Endothelial cell of umbilical vein (primary cell): ENCODE data around the gene HDHD3. TPM values are rescaled to one million over a fixed set of nuclear protein-coding genes. Genes with fewer than 3 reads are reported as not detected.

Experiments used
- BruUV-seq: library from RNA; stranded (reverse); fragments of 400-500 nt; replicated peaks from 2 replicates; lab custom pipeline; 2021; lab: Mats Ljungman, UMichigan
- CTCF ChIA-PET: fragments of 300-600, 350-600 bp; sonication (Branson Sonifier 250); formaldehyde crosslinking; loops from one replicate; lab custom pipeline; 2021; ENCODE audit warnings: antibody characterized with exemption, inconsistent platforms; lab: Charles Lee
- POLR2A ChIA-PET: fragments of 300-600, 350-600 bp; sonication (Branson Sonifier 250); formaldehyde crosslinking; loops from one replicate; lab custom pipeline; 2021; ENCODE audit warnings: antibody characterized with exemption, inconsistent platforms; lab: Charles Lee
- DNase-seq: peaks from one replicate; pipeline ENCODE4 v3.0.0-alpha.2; 2011; ENCODE audit warnings: low read depth, low spot score
- FAIRE-seq: peaks from 2 replicates; lab custom pipeline; 2011; peaks lifted over from hg19 to GRCh38; lab: Jason Lieb, UNC
- H2AFZ ChIP-seq: 2 replicates; pipeline ENCODE4 v1.6.0; 2012; ENCODE audit warnings: low read depth, low read length, control low read depth, inconsistent platforms
- H3K27ac ChIP-seq: 2 replicates; pipeline ENCODE4 v1.5.1; 2011; ENCODE audit warnings: low read depth, mild to moderate bottlenecking, control low read depth, low read length, moderate library complexity; ENCODE audit not compliant: insufficient read depth
- H3K27me3 ChIP-seq, 2 experiments: 2 replicates each; pipeline versions ENCODE4 v1.6.0 to v1.6.1; 2011; ENCODE audit warnings: low read length in 2 of 2, mixed read lengths in 1 of 2; ENCODE audit not compliant: control insufficient read depth in 2 of 2, insufficient read depth in 2 of 2
- H3K36me3 ChIP-seq, 2 experiments: 2 replicates in 1 of 2; 3 replicates in 1 of 2; pipeline ENCODE4 v1.5.1; 2011; ENCODE audit warnings: low read length in 2 of 2, mild to moderate bottlenecking in 1 of 2, moderate library complexity in 1 of 2; ENCODE audit not compliant: control insufficient read depth in 2 of 2, insufficient read depth in 2 of 2; ENCODE audit errors: extremely low read depth in 1 of 2
- H3K4me1 ChIP-seq: 3 replicates; pipeline ENCODE4 v1.5.1; 2011; ENCODE audit warnings: mild to moderate bottlenecking, low read length; ENCODE audit not compliant: control insufficient read depth, insufficient read depth; ENCODE audit errors: extremely low read depth
- H3K4me2 ChIP-seq: 2 replicates; pipeline ENCODE4 v1.6.1; 2011; ENCODE audit warnings: low read length, control low read depth, mixed read lengths; ENCODE audit not compliant: insufficient read depth
- H3K4me3 ChIP-seq, 3 experiments: fragments of 200-600 bp in 1 of 3; sonication (generic), shearing (Covaris generic) in 1 of 3; replicated peaks in 1 of 3; 2 replicates each; pipeline ENCODE4 v1.5.1; 2011 to 2016; ENCODE audit warnings: control low read depth in 3 of 3, low read length in 3 of 3, mild to moderate bottlenecking in 2 of 3, inconsistent platforms in 1 of 3, low read depth in 1 of 3, moderate library complexity in 1 of 3; ENCODE audit not compliant: insufficient read depth in 1 of 3
- H3K79me2 ChIP-seq: 2 replicates; pipeline ENCODE4 v1.6.0; 2012; ENCODE audit warnings: low read length, inconsistent platforms; ENCODE audit not compliant: control insufficient read depth, insufficient read depth
- H3K9ac ChIP-seq: replicated peaks from 2 replicates; pipeline ENCODE3; 2011; ENCODE audit warnings: low read length, control low read depth; ENCODE audit not compliant: insufficient read depth; ENCODE audit errors: extremely low read depth
- H3K9me1 ChIP-seq: replicated peaks from 3 replicates; pipeline ENCODE4 v1.6.0; 2011; ENCODE audit warnings: mild to moderate bottlenecking, low read length; ENCODE audit not compliant: control insufficient read depth, insufficient read depth; ENCODE audit errors: extremely low read depth
- H3K9me3 ChIP-seq: replicated peaks from 2 replicates; pipeline ENCODE4 v1.5.1; 2012; ENCODE audit warnings: low read length, inconsistent platforms; ENCODE audit not compliant: control insufficient read depth, insufficient read depth
- H4K20me1 ChIP-seq: replicated peaks from 2 replicates; pipeline ENCODE3; 2011; ENCODE audit warnings: mild to moderate bottlenecking, low read length; ENCODE audit not compliant: control insufficient read depth, insufficient read depth; ENCODE audit errors: extremely low read depth
- CTCF ChIP-seq, 2 donors: IDR thresholded peaks; 1 replicate in 1 of 2; 2 replicates in 1 of 2; pipeline ENCODE4 v1.5.1; 2011; ENCODE audit warnings: low read length in 2 of 2, mild to moderate bottlenecking in 2 of 2, moderate library complexity in 2 of 2, control low read depth in 1 of 2, inconsistent platforms in 1 of 2, low read depth in 1 of 2; ENCODE audit not compliant: insufficient read depth in 1 of 2; ENCODE audit errors: extremely low read depth in 1 of 2
- EZH2 ChIP-seq: IDR thresholded peaks from 2 replicates; pipeline ENCODE4 v1.6.1; 2012; ENCODE audit warnings: borderline replicate concordance, low read depth, mild to moderate bottlenecking, moderate library complexity, low read length, inconsistent platforms; ENCODE audit not compliant: severe bottlenecking
- FOS ChIP-seq: IDR thresholded peaks from 2 replicates; pipeline ENCODE4 v1.6.1; 2011; ENCODE audit warnings: mild to moderate bottlenecking, low read length, moderate library complexity, borderline replicate concordance; ENCODE audit not compliant: insufficient read depth
- GATA2 ChIP-seq: IDR thresholded peaks from 2 replicates; pipeline ENCODE4 v1.7.0; 2011; ENCODE audit warnings: low read depth, mild to moderate bottlenecking, moderate library complexity, mixed read lengths, low read length; ENCODE audit not compliant: insufficient read length, insufficient read depth
- JUN ChIP-seq: IDR thresholded peaks from 2 replicates; pipeline ENCODE4 v1.6.1; 2011; ENCODE audit warnings: borderline replicate concordance, low read depth; ENCODE audit not compliant: insufficient read length, insufficient read depth
- MAX ChIP-seq: IDR thresholded peaks from 2 replicates; pipeline ENCODE4 v1.6.1; 2011; ENCODE audit not compliant: insufficient read depth, insufficient read length
- MYC ChIP-seq: IDR thresholded peaks from one replicate; pipeline ENCODE4 v1.6.1; 2011; ENCODE audit warnings: mild to moderate bottlenecking, low read depth, low read length
- POLR2A ChIP-seq: IDR thresholded peaks from 2 replicates; pipeline ENCODE4 v1.6.1; 2012; ENCODE audit warnings: low read depth, mild to moderate bottlenecking, control low read depth, low read length
- POLR2AphosphoS5 ChIP-seq: IDR thresholded peaks from 2 replicates; pipeline ENCODE4 v1.6.1; 2012; ENCODE audit warnings: low read depth, mild to moderate bottlenecking, control low read depth, low read length, moderate library complexity; ENCODE audit not compliant: insufficient read depth
- dilution Hi-C: fragments of 300-500 bp; cut with MboI; formaldehyde crosslinking; loops from one replicate; pipeline ENCODE4 v1.15.0; 2019; ENCODE audit warnings: low sequenced_read_pairs; ENCODE audit not compliant: extremely low pct_ligation_motif_present
- intact Hi-C: fragments of 100-400 bp; cut with micrococcal nuclease; formaldehyde crosslinking; loops from one replicate; pipeline ENCODE4 v1.10.0; 2022
- polyA plus RNA-seq, 4 experiments: library from polyadenylated mRNA; depleted of rRNA in 3 of 4; stranded (reverse) in 3 of 4; unstranded in 1 of 4; fragments of >200 nt; gene quantifications; 2 replicates each; pipeline versions ENCODE4 v1.2.1 to v1.2.3, GENCODE V29; 2011 to 2012; ENCODE audit warnings: missing spikeins in 1 of 4
- total RNA-seq: library from RNA; stranded (reverse); gene quantifications from 2 replicates; pipeline ENCODE4 v1.2.3, GENCODE V29; 2021

Gene HDHD3
- total and polyA plus RNA-seq, 2 donors (not counting 3 experiments of a cell fraction or from before 2014, with no cell fraction given): 7.6 to 14.1 TPM

GRCh38 chr9:113331780-113332179, 45.0 kb downstream of the HDHD3 start:
- POLR2A ChIA-PET: interaction anchor here (0.6 kb wide), 1 partner anchor 80 kb away, joined by 4 read pairs; no protein-coding TSS in a partner anchor
- peaks cover 0 to 5% of the 10 kb centered on the region in 2 experiments for H3K27me3 ChIP-seq
- H3K79me2 ChIP-seq: no peaks in the 10 kb centered on the region
- no peaks in the 10 kb centered on the region for H3K9me1 ChIP-seq
- no peak overlapping the region for H3K4me2 ChIP-seq
- DNase-seq: no peak
- H3K4me1 ChIP-seq: no peaks in the 10 kb centered on the region
- H2AFZ ChIP-seq: no peak overlapping the region
- no TSS peak for BruUV-seq
- H3K36me3 ChIP-seq: no peaks in the 10 kb centered on the region
- CTCF ChIA-PET: no interaction called here
- H3K9ac ChIP-seq: no peak overlapping the region
- no peaks in the 10 kb centered on the region for H3K9me3 ChIP-seq
- FAIRE-seq: no peak
- dilution Hi-C loops (no loop called here), intact Hi-C loops (no loop called here)
- H4K20me1 ChIP-seq: no peaks in the 10 kb centered on the region
- TF ChIP-seq JUN (no peak), CTCF (IDR thresholded peaks at IDR 0.05; ENCODE audit: extremely low read depth in 1 of 2, insufficient read depth in 1 of 2, low read depth in 1 of 2, low read length in 2 of 2) (no peak), EZH2 (no peak), POLR2A (no peak), FOS (no peak), MAX (no peak), POLR2AphosphoS5 (no peak), GATA2 (no peak), MYC (no peak)
- no peak overlapping the region for H3K4me3 ChIP-seq
- H3K27ac ChIP-seq: no peak overlapping the region
